Left lung (tissue), 10 donors: ENCODE data around the gene CHDH. TPM values are rescaled to one million over a fixed set of nuclear protein-coding genes. Genes with fewer than 3 reads are reported as not detected.

Source experiments
- ATAC-seq: fragments of 200-7000 bp; cut with Tn5 transposase; one replicate; pipeline ENCODE4 v1.9.1; 2020; ENCODE audit warnings: moderate library complexity
- DNase-seq, 4 donors: peaks; one replicate each; pipeline ENCODE4 v3.0.0-alpha.2; 2013 to 2020
- H3K27ac ChIP-seq, 2 donors: fragments of 200-600 bp; sonication (generic) in 1 of 2; one replicate each; pipeline versions ENCODE4 v1.5.0 to v1.8.0; 2020 to 2021
- H3K27me3 ChIP-seq, 2 donors: fragments of 200-600 bp; sonication (generic) in 1 of 2; one replicate each; pipeline versions ENCODE4 v1.5.0 to v1.8.0; 2020 to 2021
- H3K36me3 ChIP-seq, 2 donors: fragments of 200-600 bp; sonication (generic) in 1 of 2; one replicate each; pipeline versions ENCODE4 v1.5.0 to v1.8.0; 2020 to 2021
- H3K4me1 ChIP-seq, 2 donors: fragments of 200-600 bp; one replicate each; pipeline ENCODE4 v1.8.0; 2021
- H3K4me3 ChIP-seq, 2 donors: fragments of 200-600 bp; sonication (generic) in 1 of 2; one replicate each; pipeline versions ENCODE4 v1.5.0 to v1.8.0; 2020 to 2021; ENCODE audit warnings: mild to moderate bottlenecking in 1 of 2
- H3K9me3 ChIP-seq, 2 donors: fragments of 200-600 bp; sonication (generic) in 1 of 2; one replicate each; pipeline versions ENCODE4 v1.5.0 to v1.8.0; 2020 to 2021
- CTCF ChIP-seq, 2 donors: fragments of 200-600 bp; sonication (generic) in 1 of 2; IDR thresholded peaks; one replicate each; pipeline versions ENCODE4 v1.5.0 to v1.8.0; 2021; ENCODE audit warnings: antibody characterized with exemption in 2 of 2
- intact Hi-C, 2 donors: fragments of 100-400 bp; cut with DNase I; formaldehyde crosslinking; loops; one replicate each; pipeline versions ENCODE4 v1.11.2 to v1.14.2; 2022
- polyA plus RNA-seq, 6 donors: library from polyadenylated mRNA; unstranded; fragments of 120-200 nt; gene quantifications; one replicate each; pipeline ENCODE4 v1.2.1, GENCODE V29; 2013; ENCODE audit not compliant: insufficient read length in 6 of 6
- total RNA-seq, 2 donors: library from RNA; stranded (reverse); fragmentation: NEBNext Ultra II Directional; extraction: Animal tissue kit (Norgen Biotek cat#: 25700); gene quantifications; one replicate each; pipeline ENCODE4 v1.2.1, GENCODE V29; 2021
- donor health status: DM: no; HTN: yes; CAD: no.
- donor health status: DM: no; HTN: no; CAD: no.

The CHDH gene
- total and polyA plus RNA-seq, 8 donors = 3.3 to 11.4 (median 4.3) TPM

GRCh38 chr3:53863145-53863544, 16.9 kb upstream of the CHDH start:
- DNase-seq = no peak
- no peak overlapping the region for H3K27ac ChIP-seq
- peaks cover 0 to 94% of the 10 kb centered on the region in 2 donors for H3K36me3 ChIP-seq
- H3K9me3 ChIP-seq = no peaks in the 10 kb centered on the region
- no peaks in the 10 kb centered on the region for H3K27me3 ChIP-seq
- ATAC-seq = no peak
- intact Hi-C loops = no loop called here
- H3K4me1 ChIP-seq = no peaks in the 10 kb centered on the region
- H3K4me3 ChIP-seq = no peak overlapping the region
- no peak for TF ChIP-seq CTCF (IDR thresholded peaks at IDR 0.05)

DNA sequence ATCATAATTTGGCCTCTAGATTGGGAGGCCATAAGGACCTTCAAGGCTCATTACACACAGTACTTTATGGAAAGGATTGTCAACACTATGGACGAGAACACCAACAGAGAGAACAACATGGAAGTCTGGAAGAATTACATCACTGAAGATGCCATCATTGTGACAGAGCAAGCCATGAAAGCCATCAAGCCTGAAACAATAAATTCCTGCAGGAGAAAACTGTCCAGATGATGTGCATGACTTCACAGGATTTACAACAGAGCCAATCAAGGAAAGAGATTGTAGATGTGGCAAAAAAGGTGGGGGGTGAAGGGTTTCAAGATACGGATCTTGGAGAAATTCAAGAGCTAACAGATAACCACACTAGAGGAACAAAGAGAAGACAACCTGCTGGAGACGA, 16.0 kb upstream of the CHDH start:
- Histone ChIP-seq H3K36me3 (peaks cover 0 to 85% of the 10 kb centered on the region in 2 donors), H3K4me3 (no peak overlapping the region), H3K4me1 (no peaks in the 10 kb centered on the region), H3K9me3 (no peaks in the 10 kb centered on the region), H3K27me3 (no peaks in the 10 kb centered on the region), H3K27ac (no peak overlapping the region)
- ATAC-seq (no peak), DNase-seq (no peak)
- TF ChIP-seq CTCF (IDR thresholded peaks at IDR 0.05) = no peak
- intact Hi-C loops = no loop called here

GRCh38 chr3:53860196-53860595, 14.0 kb upstream of the CHDH start:
- peaks cover 0 to 64% of the 10 kb centered on the region in 2 donors for H3K36me3 ChIP-seq
- intact Hi-C loops = no loop called here
- no peak for TF ChIP-seq CTCF (IDR thresholded peaks at IDR 0.05)

GRCh38 chr3:53859178-53859577, 13.0 kb upstream of the CHDH start:
- Histone ChIP-seq H3K27ac (no peak overlapping the region), H3K4me1 (no peaks in the 10 kb centered on the region), H3K9me3 (no peaks in the 10 kb centered on the region), H3K36me3 (peaks cover 0 to 54% of the 10 kb centered on the region in 2 donors), H3K4me3 (no peak overlapping the region), H3K27me3 (no peaks in the 10 kb centered on the region)
- no peak for ATAC-seq
- no peak for DNase-seq
- intact Hi-C loops = no loop called here
- TF ChIP-seq CTCF (IDR thresholded peaks at IDR 0.05) = no peak

More at GRCh38 chr3:53860196-53860595, 14.0 kb upstream of the CHDH start:
- DNase-seq (no peak), ATAC-seq (no peak)
- Histone ChIP-seq H3K4me3 (no peak overlapping the region), H3K27ac (no peak overlapping the region), H3K9me3 (no peaks in the 10 kb centered on the region), H3K27me3 (no peaks in the 10 kb centered on the region), H3K4me1 (no peaks in the 10 kb centered on the region)

GRCh38 chr3:53858096-53858741, 12.0 kb upstream of the CHDH start:
- DNase-seq = no peak
- ATAC-seq = no peak
- Histone ChIP-seq H3K36me3 (peaks cover 0 to 45% of the 10 kb centered on the region in 2 donors), H3K27ac (no peak overlapping the region), H3K4me1 (no peaks in the 10 kb centered on the region), H3K9me3 (no peaks in the 10 kb centered on the region), H3K27me3 (no peaks in the 10 kb centered on the region), H3K4me3 (no peak overlapping the region)
- no peak for TF ChIP-seq CTCF (IDR thresholded peaks at IDR 0.05)
- intact Hi-C loops = no loop called here
